HL-60/S4 treated with phorbol 12-myristate 13-acetate at 8.2 ng/mL for 4 days and 3 days (cell line): ENCODE results near the gene PXN.

ENCODE experiments used
- in situ Hi-C: fragments of 300-500 bp; cut with MboI; formaldehyde crosslinking; loops from 2 replicates; pipeline ENCODE4 v1.15.0; 2022; ENCODE audit warnings: low sequenced_read_pairs

The PXN gene

DNA sequence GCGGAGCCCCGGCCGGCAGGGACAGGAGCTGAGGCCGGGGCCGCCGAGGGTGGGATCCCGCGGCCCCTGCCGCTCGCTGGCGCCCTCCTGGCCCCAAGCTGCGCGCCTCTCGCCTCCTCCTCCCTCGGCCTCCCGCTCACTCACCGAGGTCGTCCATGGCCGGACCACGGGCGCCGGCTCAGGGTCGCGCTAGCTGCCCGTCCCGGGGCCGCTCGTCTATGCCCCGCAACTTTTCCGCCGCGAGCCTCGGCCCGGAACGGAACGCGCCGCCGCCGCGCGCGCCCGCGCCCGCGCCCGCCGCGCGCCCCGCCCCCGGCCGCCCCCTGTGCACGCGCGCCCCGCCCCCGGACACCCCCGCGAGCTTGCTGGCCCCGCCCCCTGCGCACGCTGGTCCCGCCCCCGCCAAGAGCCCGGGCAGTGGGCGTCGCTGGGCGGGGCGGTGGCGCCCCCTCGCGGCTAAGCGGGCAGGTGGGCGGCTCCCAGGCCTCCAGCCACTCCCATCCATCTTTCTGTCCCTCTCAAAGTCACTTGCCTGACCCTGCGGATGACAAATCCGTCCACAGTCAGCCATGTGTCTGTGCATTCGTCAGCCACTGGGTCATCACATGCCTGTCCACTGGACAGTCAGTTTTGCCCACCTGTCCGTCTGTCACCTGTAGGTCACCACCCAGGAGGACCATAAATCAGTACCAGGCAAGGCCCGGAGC, at the start of gene PXN:
Gene PXN, minus strand, starts transcription at position 258 of the 707 bp plus-strand sequence. Its CDS starts 101 bp downstream, at position 157.
- in situ Hi-C loops, result no loop called here

DNA sequence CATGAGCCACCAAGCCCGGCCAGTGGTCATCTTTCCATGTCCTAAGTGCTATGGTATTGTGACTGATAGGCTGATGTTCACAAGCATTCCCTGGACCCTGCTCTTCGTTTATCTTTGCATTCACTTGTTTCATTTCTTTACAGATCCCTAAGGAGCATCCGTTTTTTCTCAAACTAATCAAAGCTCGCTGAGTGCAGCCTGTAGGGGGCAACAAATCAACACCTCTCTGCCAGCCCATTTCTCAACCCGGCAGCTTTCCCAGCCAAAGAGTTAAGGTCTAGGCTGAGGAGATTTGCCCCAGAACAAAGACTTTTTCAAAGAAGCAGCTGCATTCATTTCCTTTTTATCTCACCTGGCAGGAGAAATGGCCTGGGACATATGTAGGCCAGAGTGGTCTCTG, 48.7 kb upstream of the PXN start:
- in situ Hi-C loops, result no loop called here

DNA sequence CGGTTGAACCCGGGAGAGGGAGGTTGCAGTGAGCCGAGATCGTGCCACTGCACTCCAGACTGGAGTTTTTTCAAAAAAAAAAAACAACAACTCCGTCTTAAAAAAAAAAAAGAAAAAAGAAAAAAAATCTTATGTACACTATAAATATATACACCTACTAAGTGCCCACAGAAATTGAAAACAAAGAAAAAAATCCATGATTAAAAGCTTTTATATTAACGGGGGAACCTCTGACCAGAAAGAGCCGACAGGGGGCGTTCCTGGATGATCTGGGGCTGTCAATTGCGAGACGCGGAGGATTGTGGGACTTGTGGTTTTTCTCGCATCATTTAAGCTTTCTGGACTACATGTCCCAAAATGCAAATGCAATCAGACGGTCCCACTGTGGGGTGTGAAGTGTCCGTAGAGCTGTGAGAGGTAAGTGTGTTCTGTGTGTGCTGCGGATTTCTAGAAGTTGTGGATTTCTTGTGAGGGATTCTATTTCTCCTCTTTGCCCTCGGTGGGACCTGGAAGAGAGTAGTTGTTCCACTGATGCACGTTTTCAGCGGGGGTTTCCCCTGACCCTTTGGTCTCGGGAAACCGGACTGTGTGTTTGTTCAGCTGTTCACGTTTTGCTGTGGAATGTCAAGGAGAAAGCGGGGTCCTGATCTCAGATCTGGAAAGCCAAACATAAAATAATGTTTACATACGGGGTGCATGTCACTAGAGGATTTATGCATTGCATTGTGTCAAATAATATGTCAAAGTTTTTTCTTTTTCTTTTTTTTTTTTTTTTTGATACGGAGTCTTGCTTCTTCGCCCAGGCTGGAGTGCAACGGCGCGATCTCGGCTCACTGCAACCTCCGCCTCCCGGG, 36.7 kb upstream of the PXN start, which contains the start of gene SIRT4:
Gene SIRT4, plus strand, starts transcription at position 360 of the 854 bp plus-strand sequence. CDS start 1,241 bp downstream, outside the sequence.
- in situ Hi-C loops, result no loop called here

DNA sequence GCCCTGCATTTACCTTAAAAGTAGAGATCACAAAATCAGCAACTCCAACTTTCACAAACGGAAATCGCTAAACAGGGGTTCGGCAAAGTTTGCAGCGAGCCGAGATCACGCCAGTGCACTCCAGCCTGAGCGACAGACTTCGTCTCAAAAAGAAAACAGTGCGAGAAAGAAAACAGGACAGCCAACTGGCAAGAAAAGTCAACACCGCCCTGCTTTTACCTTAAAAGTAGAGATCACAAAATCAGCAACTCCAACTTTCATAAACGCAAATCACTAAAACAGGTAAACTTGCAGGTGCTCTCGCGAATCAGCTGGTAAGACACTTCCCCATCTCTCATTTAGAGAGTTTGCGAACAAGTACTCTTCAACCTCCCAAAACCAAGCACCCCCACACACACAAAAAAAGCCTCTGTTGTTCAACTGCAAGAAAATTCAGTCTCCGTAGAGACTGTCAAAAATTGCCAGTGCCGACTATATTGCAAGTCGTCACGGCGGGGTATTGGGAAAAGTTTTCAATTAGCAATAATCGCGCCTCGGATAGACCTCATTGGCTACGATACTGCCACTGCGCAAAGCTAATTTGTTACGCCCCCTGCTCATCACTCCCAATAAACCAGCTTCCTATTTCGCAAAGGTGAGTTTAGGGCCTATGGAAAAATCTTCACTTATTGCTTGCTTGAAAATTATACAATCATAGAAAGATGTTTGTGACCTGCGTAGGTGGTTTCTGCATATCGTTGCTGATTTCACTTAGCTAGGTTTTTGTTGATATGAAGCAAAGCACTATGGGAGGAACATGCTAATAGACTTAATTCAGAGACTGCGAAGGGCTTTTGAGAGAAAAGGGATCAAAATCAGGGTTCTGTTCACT, 27.4 kb upstream of the PXN start, which contains the start of gene RNU4-1:
Gene RNU4-1, minus strand, starts transcription at position 577 of the 871 bp plus-strand sequence.
- in situ Hi-C loops, result no loop called here

DNA sequence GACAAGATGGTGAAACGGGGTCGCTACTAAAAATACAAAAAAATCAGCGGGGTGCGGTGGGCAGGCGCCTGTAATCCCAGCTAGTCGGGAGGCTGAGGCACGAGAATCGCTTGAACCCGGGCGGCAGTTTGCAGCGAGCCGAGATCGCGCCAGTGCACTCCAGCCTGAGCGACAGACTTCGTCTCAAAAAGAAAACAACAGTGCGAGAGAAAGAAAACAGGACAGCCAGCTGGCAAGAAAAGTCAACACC, 26.8 kb upstream of the PXN start:
- in situ Hi-C loops, result no loop called here

DNA sequence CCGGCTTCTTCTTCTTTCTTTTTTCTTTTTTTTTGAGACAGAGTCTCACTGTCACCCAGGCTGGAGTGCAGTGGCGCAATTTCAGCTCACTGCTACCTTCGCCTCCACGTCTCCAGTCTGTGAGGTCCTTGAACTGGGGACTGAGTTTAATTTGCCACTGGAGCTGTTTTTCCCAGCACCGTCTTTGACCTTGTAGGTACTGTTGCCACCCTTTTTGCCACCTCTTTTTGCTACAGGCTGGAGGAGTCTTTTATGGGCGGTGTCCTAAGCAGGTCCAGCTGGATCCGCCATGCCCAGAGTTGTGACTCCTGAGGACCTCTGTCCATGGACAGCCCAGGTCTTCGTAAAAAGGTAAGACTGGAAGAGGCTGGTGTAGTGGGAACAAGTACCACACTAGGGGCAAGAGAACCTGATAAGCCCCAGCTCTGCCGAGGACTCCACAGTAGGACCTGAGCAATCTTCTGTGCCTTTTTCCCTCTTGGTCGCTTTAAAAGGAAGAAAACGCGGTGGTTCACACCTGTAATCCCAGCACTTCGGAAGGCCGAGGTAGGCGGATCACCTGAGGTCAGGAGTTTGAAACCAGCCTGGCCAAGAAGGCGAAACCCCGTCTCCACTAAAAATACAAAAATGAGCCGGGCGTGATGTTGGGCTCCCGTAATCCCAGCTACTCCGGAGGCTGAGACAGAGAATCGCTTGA, 25.2 kb upstream of the PXN start:
- in situ Hi-C loops, result no loop called here

DNA sequence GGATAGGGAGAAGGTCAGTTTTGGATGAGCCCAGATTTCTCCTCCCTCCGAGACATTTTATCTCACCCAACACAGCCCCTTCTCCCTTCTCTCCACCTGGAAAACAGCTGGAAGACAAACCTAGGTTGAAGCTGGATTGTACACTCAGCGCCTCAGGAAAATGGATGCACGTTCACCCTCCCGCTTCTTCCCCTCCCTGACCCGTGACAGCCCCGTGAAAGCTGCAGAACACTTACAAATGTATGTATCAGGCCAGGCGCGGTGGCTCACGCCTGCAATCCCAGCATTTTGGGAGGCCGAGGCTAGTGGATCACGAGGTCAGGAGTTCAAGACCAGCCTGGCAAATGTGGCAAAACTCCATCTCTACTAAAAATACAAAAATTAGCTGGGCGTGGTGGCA, 22.0 kb upstream of the PXN start:
- in situ Hi-C loops, result no loop called here

DNA sequence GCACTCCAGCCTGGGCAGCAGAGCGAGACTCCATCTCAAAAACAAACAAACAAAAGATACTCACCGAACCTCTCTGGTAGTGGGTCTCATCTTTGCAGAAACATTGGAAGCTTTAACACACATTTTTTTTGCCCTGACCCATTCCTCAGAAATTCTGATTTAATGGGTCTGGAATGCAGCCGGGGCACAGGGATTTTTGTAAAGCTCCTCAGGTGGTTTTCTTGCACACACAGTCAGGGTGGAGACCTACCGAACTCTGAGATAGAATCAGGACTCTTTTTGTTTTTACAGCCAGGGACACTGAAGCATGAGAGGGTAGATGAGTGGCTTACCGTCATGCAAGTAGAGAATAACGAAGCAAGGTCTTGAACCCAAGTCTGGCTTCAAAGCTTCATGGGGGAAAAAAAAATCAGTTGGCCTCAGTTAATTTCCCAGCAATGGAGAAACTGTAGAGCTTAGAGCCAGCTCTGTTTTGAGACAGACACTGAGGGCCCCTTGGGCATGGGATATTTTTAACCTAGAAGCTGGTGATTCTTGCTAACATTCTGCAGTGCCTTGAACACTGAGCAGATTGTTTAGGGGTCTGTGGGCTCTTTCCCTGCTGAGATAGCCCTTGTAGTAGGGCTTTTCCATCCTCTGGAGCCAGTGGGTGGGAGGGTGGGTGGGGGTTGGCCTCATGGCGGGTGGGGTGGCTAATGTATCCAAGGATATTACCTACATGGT, 21.4 kb upstream of the PXN start:
- in situ Hi-C loops, result no loop called here

DNA sequence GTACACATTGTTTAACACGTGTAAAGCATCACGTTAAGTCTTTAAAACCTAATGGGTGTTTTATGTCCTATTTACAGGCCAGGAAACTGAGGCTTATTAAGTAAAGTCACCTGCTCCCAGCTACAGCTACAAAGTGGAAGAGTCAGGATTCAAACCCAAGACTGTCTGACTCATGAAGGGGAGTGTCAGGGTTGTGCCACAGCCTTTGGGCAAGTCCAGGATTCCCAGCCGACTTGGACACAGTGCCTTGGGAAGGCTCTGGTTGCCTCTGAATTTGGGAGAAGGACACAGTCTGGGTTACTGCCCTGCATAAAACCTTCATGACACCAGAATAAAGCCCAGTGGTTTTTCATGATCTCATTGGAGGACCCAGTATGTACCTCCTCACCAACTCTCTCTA, 18.9 kb upstream of the PXN start:
- in situ Hi-C loops, result no loop called here

DNA sequence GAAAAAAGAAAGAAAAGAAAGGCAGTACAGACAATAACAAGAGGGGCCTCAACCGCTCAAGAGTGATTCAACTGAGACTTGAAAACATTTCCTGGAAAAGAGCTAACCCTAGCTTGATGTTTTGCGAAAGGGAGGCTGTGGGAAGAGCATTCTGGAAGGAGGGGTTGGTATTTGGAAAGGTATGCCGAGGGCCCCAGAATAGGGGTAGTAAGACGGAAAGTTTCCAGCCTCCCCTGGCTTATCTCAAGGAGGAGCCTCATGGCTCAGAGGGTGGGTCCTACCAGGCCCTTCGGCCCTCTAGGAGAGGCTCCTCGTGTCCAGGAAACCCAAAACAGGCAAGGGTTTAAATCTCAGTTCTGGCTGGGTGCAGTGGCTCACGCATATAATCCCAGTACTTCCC, 17.8 kb upstream of the PXN start:
- in situ Hi-C loops, result no loop called here

DNA sequence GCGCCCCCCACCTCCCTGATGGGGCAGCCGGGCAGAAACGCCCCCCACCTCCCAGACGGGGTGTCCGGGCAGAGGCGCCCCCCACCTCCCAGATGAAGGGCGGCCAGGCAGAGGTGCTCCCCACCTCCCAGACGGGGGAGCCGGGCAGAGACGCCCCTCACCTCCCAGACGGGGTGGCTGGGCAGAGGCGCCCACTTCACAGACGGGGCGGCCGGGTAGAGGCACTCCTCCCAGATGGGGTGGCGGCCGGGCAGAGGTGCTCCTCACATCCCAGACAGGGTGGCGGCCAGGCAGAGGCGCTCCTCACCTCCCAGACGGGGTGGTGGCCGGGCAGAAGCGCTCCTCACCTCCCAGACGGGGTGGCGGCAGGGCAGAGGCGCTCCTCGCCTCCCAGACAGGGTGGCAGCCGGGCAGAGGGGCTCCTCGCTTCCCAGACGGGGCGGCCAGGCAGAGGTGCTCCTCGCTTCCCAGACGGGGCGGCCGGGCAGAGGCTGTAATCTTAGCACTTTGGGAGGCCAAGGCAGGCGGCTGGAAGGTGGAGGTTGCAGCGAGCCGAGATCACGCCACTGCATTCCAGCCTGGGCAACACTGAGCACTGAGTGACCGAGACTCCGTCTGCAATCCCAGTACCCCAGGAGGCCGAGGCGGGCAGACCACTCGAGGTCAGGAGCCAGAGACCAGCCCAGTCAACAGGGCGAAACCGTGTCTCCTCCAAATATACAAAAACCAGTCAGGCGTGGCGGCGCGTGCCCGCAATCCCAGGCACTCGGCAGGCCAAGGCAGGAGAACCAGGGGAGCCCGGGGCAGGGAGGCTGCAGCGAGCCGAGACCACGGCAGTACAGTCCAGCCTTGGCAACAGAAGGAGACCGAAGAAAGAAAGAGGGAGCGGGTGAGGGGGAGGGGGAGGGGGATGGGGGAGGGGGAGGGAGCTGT, 12.9 kb upstream of the PXN start:
- in situ Hi-C loops, result no loop called here

DNA sequence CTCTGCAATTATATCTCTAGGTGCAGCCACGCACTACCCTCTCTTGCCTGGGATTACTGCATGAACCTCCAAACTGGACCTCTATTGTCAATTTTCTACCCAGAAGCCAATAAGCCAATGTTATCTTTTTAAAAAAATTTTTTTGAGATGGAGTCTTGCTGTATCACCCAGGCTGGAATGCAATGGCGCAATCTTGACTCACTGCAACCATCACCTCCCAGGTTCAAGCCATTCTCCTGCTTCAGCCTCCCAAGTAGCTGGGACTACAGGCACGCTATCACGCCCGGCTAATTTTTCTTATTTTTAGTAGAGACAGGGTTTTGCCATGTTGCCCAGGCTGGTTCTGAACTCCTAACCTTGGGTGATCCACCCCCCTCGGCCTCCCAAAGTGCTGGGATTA, 11.2 kb upstream of the PXN start:
- in situ Hi-C loops, result no loop called here

DNA sequence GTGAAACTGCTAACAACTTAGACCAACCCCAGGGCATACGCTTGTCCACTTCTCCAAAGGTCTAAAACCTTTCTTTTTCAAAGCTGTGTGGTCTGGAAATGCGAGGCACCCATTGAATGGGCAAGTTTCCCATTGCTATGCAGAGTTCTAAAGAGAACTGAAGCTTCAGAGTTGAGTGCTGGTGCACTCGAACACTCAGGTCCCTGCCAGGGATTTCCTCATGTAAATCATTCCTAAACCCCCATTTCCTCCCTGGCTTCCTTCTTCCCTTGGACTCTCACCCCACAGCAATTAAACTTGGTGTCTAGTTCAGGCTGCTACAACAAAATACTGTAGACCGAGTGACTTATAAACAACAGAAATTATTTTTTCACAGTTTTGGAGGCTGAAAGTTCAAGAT, 2.2 kb upstream of the PXN start:
- in situ Hi-C loops, result no loop called here

DNA sequence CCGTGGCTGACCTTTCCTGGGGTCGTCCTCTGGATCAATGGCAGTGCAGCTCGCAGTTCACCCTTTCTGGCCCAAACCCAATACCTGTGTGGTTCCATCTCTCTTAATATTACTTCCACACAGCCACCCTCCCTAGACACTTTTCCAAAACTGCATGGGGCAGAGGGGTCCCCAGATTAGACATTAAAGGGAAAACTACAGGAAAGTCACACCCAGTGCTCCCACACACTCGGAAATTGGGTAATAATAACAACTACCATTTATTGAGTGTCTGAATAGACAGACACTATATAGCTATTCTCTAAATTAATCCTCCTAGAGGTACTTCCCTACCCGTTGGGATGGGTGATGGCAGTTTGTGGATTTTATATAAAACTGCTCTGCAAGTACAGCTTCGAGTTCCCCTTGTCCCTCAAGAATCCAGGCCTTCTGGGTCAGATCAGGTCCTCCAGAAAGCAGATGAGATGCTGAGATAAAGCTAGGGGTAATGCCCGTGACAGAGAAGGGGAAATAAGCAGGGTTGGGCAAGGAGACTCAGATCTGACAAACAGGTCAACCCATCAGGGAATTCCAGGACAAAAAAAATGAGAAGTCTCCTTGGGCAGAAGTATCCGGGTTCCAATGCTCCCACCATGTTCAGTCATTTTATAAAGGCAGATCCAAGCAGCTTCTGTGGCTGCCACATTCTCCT, 795 bp upstream of the PXN start:
- in situ Hi-C loops, result no loop called here

DNA sequence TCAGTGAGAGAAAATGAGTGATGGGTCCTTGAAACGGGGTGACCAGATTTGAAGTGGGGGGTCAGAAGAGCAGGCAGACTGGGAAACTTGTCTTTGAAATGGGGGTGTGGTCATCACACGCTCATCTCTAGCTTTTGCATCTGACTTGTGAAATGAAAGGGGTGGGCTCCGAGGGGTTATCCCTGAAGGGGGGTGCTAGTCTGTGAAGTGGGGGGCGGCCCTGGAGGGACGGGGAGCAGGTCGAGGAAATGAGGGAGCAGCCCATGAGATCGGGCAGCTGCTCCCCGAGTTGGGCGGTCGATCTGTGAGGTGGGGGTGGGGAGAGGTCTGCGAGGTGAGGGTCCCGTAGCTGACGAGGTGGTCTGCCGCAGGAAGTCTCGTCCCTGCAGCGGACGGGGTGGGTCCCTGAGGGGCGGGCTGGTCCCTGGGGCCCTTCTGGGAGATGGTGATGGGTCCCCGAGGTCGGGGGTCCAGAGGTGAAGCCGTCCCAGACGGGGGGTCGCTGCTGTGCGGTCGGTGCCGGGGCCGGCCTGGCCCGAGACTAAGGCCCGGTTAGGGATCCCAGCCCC, 542 bp downstream of the PXN start:
- in situ Hi-C loops, result no loop called here

DNA sequence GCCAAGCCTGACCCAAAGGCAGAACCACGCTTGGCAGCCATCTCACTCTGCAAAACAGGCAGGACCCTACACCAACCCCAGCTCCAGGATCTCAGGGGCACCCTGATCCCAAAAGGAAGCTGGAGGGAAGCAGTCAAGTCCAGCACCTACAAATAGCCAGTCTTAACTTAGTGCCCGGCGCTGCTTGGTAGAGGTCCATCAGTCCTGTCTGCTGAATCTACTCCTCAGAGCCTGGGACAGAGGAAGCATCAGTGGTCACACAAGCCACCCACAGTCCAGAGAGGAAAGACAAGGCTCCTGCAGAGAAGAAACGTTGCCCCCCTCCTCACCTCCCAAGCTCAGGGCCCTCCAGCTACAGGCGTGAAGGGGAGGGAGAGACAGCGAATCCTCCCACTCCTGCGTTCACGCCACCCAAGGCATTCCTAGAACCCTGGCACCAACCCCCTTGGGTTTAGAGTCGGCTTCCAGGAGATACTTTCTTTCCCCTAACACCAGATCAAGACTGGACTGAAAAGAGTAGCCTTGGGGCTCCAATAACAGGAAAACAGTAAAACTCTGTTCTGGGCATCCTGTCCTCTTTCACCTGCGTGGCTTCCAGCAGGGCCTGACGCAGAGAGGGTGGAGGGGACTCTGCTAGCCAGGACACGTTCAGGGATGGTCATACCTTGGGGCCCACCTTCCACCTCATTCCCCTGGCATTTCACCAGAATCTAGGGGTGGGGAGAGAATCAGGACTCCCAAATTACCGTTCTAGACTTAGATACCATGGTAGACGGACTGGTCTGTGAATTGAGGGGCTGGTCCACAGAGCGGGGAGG, 1.2 kb downstream of the PXN start:
- in situ Hi-C loops, result no loop called here

DNA sequence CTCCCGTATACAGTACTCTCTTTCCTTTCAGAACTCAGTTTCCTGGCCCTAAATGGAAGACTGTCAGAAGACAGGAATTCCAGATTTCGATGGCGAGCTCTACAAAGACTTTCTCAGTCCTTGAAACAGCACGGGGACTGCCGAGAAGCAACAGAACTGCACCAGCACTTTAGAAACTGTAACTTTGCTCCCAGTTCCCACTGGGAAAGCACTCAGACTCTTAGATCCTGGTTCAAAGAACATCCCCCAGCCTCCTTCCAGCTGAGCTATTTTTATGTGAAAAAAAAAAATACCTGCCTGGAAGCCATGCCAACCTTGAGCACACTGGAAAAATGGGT, 1.8 kb downstream of the PXN start:
- in situ Hi-C loops, result no loop called here
